Astrocyte (in vitro differentiated cells and primary cell): Measurements from ENCODE around the gene G6PC1. TPM values are rescaled to one million over a fixed set of nuclear protein-coding genes. Genes with fewer than 3 reads are reported as not detected.

Source experiments
- DNase-seq: peaks from one replicate; pipeline ENCODE4 v3.0.0-alpha.2; 2010; ENCODE audit warnings: low read depth
- FAIRE-seq: peaks from 2 replicates; lab custom pipeline; 2011; peaks lifted over from hg19 to GRCh38; lab: Jason Lieb, UNC
- H2AFZ ChIP-seq: 2 replicates; pipeline ENCODE4 v1.6.0; 2012; ENCODE audit warnings: low read depth, low read length, inconsistent platforms
- H3K27ac ChIP-seq: 2 replicates; pipeline ENCODE4 v1.5.1; 2011; ENCODE audit warnings: low read depth, low read length, inconsistent platforms
- H3K27me3 ChIP-seq: 2 replicates; pipeline ENCODE4 v1.6.0; 2011; ENCODE audit warnings: low read length, inconsistent platforms; ENCODE audit not compliant: insufficient read depth
- H3K36me3 ChIP-seq: 2 replicates; pipeline ENCODE4 v1.5.1; 2011; ENCODE audit warnings: low read length, inconsistent platforms; ENCODE audit not compliant: insufficient read depth
- H3K4me1 ChIP-seq: 2 replicates; pipeline ENCODE4 v1.5.1; 2011; ENCODE audit warnings: low read length, inconsistent platforms; ENCODE audit not compliant: insufficient read depth
- H3K4me2 ChIP-seq: 2 replicates; pipeline ENCODE4 v1.6.0; 2012; ENCODE audit warnings: low read length, inconsistent platforms
- H3K4me3 ChIP-seq: 2 replicates; pipeline ENCODE4 v1.5.1; 2011; ENCODE audit warnings: low read depth, mild to moderate bottlenecking, low read length, inconsistent platforms; ENCODE audit not compliant: insufficient read depth
- H3K79me2 ChIP-seq: 2 replicates; pipeline ENCODE4 v1.6.0; 2012; ENCODE audit warnings: mild to moderate bottlenecking, low read length, inconsistent platforms; ENCODE audit not compliant: insufficient read depth
- H3K9ac ChIP-seq: 2 replicates; pipeline ENCODE4 v1.6.0; 2012; ENCODE audit warnings: mild to moderate bottlenecking, low read length, inconsistent platforms
- H3K9me3 ChIP-seq: 2 replicates; pipeline ENCODE4 v1.5.1; 2012; ENCODE audit warnings: low read depth, mild to moderate bottlenecking, low read length, inconsistent platforms; ENCODE audit not compliant: insufficient read depth
- H4K20me1 ChIP-seq: 2 replicates; pipeline ENCODE4 v1.6.0; 2012; ENCODE audit warnings: low read length, inconsistent platforms; ENCODE audit not compliant: insufficient read depth
- H3K27ac Mint-ChIP-seq: one replicate; pipeline ENCODE4 v1.8.0; 2021; ENCODE audit warnings: mild to moderate bottlenecking, mixed read lengths; ENCODE audit not compliant: unreplicated experiment
- H3K27me3 Mint-ChIP-seq: one replicate; pipeline ENCODE4 v1.8.0; 2021; ENCODE audit warnings: low read depth, mixed read lengths; ENCODE audit not compliant: unreplicated experiment
- H3K36me3 Mint-ChIP-seq: one replicate; pipeline ENCODE4 v1.8.0; 2021; ENCODE audit warnings: low read depth, mixed read lengths; ENCODE audit not compliant: unreplicated experiment
- H3K4me1 Mint-ChIP-seq: one replicate; pipeline ENCODE4 v1.8.0; 2021; ENCODE audit warnings: low read depth, mixed read lengths; ENCODE audit not compliant: unreplicated experiment
- H3K4me3 Mint-ChIP-seq: one replicate; pipeline ENCODE4 v1.8.0; 2021; ENCODE audit warnings: mild to moderate bottlenecking, moderate library complexity, mixed read lengths; ENCODE audit not compliant: unreplicated experiment
- H3K9me3 Mint-ChIP-seq: one replicate; pipeline ENCODE4 v1.8.0; 2021; ENCODE audit warnings: mild to moderate bottlenecking, mixed read lengths; ENCODE audit not compliant: unreplicated experiment
- EZH2 ChIP-seq: IDR thresholded peaks from 2 replicates; pipeline ENCODE4 v1.6.1; 2012; ENCODE audit warnings: mild to moderate bottlenecking, low read length, inconsistent platforms; ENCODE audit not compliant: insufficient read depth
- total RNA-seq: library from RNA; stranded (reverse); gene quantifications from 2 replicates; pipeline ENCODE4 v1.2.1, GENCODE V29; 2021
- TF ChIP-seq, protein P1 (sequence below): IDR thresholded peaks from 2 replicates; pipeline ENCODE4 v1.5.1; 2011; ENCODE audit warnings: low read depth, mild to moderate bottlenecking, inconsistent platforms, low read length, moderate library complexity; ENCODE audit not compliant: insufficient read depth

G6PC1 gene
- total RNA-seq, 1 donor from 2014 or later, result not detected

DNA sequence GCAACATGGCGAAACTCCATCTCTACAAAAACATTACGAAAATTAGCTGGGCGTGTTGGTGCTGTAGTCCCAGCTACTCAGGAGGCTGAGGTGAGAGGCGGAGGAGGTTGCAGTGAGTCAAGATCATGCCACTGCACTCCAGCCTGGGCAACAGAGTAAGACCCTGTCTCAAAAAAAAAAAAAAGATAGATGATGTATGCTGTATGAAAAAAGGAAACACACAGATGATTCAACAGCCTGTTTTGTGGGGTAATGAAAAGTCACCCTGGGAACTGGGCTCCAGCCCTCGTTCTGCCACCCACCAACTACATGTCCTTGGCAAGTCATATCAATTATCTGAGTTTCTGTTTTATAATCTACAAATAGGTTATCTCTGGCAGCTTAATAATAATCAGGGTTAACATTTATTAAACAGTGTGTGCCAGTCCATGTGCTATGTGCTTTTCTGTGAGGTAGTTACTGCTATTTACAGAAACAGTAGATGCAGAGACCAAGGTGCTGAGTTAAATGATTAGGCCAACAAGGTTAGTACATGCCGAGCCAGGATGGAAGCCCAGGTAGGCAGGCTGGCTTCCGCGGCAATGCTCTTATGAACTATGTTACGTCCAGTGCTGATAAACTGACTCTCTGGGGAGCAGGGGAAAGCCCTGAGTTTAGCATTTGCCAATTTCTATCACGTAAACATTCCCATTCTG, 1.1 kb downstream of the G6PC1 start:
- no peak overlapping the region for H3K27ac Mint-ChIP-seq
- FAIRE-seq (no peak), DNase-seq (no peak)
- H3K4me1 Mint-ChIP-seq, result no peaks in the 10 kb centered on the region
- Histone ChIP-seq H2AFZ (no peak overlapping the region), H3K4me3 (no peak overlapping the region), H3K27me3 (peaks cover 8% of the 10 kb centered on the region), H3K9me3 (no peaks in the 10 kb centered on the region), H3K79me2 (no peaks in the 10 kb centered on the region), H3K4me2 (no peak overlapping the region), H3K4me1 (no peaks in the 10 kb centered on the region), H3K9ac (no peak overlapping the region), H3K36me3 (no peaks in the 10 kb centered on the region), H3K27ac (no peak overlapping the region), H4K20me1 (no peaks in the 10 kb centered on the region)
- no peaks in the 10 kb centered on the region for H3K36me3 Mint-ChIP-seq
- TF ChIP-seq EZH2, result no peak
- TF ChIP-seq, protein P1, sequence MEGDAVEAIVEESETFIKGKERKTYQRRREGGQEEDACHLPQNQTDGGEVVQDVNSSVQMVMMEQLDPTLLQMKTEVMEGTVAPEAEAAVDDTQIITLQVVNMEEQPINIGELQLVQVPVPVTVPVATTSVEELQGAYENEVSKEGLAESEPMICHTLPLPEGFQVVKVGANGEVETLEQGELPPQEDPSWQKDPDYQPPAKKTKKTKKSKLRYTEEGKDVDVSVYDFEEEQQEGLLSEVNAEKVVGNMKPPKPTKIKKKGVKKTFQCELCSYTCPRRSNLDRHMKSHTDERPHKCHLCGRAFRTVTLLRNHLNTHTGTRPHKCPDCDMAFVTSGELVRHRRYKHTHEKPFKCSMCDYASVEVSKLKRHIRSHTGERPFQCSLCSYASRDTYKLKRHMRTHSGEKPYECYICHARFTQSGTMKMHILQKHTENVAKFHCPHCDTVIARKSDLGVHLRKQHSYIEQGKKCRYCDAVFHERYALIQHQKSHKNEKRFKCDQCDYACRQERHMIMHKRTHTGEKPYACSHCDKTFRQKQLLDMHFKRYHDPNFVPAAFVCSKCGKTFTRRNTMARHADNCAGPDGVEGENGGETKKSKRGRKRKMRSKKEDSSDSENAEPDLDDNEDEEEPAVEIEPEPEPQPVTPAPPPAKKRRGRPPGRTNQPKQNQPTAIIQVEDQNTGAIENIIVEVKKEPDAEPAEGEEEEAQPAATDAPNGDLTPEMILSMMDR, result no peak
- H3K27me3 Mint-ChIP-seq, result peaks cover 17% of the 10 kb centered on the region
- no peaks in the 10 kb centered on the region for H3K9me3 Mint-ChIP-seq
- no peak overlapping the region for H3K4me3 Mint-ChIP-seq

DNA sequence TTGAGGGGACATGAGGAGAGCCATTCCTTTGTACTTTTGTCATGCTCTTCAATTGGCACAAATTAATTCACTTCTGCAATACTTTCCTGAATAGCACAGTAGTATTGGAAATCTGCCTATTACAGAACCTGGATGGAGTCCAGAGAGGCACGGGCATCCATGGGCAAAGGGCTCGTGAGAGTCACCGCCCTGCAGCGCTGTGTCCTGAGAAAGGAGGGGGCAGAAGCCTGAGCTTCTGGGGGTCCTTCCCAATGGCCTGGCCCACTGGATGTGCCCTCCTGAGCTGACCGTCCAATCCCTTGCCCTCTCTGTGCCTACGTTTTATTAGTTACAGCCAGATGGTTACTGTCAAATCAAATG, 3.5 kb downstream of the G6PC1 start:
- Histone ChIP-seq H3K9ac (no peak overlapping the region), H3K4me2 (no peak overlapping the region), H3K36me3 (no peaks in the 10 kb centered on the region), H4K20me1 (no peaks in the 10 kb centered on the region), H3K27me3 (peaks cover 13% of the 10 kb centered on the region), H3K4me3 (no peak overlapping the region), H3K4me1 (peaks cover under 1% of the 10 kb centered on the region), H2AFZ (no peak overlapping the region), H3K79me2 (no peaks in the 10 kb centered on the region), H3K9me3 (no peaks in the 10 kb centered on the region), H3K27ac (no peak overlapping the region)
- no peak overlapping the region for H3K4me3 Mint-ChIP-seq
- H3K36me3 Mint-ChIP-seq, result no peaks in the 10 kb centered on the region
- no peak for TF ChIP-seq EZH2
- TF ChIP-seq, protein P1, result no peak
- H3K27ac Mint-ChIP-seq, result no peak overlapping the region
- peaks cover 3% of the 10 kb centered on the region for H3K4me1 Mint-ChIP-seq
- FAIRE-seq (no peak), DNase-seq (no peak)
- H3K9me3 Mint-ChIP-seq, result no peaks in the 10 kb centered on the region
- peaks cover 20% of the 10 kb centered on the region for H3K27me3 Mint-ChIP-seq

DNA sequence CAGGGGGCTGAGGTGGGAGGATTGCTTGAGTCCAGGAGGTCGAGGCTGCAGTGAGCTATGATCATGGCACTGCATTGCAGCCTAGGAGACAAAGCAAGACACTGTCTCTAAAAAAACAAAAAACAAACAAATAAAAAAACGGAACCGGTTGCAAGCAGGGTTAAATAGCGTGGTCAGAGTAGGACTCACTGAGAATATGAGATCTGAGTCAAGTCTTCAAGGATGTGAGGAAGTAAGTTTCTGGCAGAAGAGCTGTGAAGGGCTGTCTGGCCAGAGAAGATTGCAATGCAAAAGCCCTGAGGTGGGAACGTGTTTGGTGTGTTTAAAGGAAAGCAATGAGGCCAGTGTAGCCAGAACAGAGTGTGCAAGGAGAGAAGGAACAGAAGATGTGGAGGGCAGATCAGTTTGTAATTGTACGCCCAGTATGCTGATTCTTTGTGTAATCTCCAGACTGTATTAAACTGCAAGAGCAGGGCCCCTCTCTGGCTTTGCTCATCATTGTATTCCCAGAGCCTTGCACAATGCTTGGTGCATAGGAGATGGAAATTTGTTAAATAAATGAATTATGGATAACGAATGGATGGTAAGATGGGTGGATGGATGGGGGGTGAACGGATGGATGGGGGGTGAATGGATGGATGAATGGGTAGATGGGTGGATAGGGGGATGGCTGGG, 6.3 kb downstream of the G6PC1 start:
- H3K36me3 ChIP-seq, result no peaks in the 10 kb centered on the region
- peaks cover 7% of the 10 kb centered on the region for H3K4me1 Mint-ChIP-seq
- peaks cover 23% of the 10 kb centered on the region for H3K27me3 ChIP-seq
- H3K9ac ChIP-seq, result no peak overlapping the region
- H2AFZ ChIP-seq, result no peak overlapping the region
- H3K36me3 Mint-ChIP-seq, result no peaks in the 10 kb centered on the region
- peak overlapping the region; percentile 25 for H3K4me3 Mint-ChIP-seq
- no peaks in the 10 kb centered on the region for H3K79me2 ChIP-seq
- H3K27ac ChIP-seq, result no peak overlapping the region
- no peaks in the 10 kb centered on the region for H3K9me3 Mint-ChIP-seq
- peaks cover 5% of the 10 kb centered on the region for H3K4me1 ChIP-seq
- FAIRE-seq, result no peak
- H3K27ac Mint-ChIP-seq, result no peak overlapping the region
- H3K4me2 ChIP-seq, result no peak overlapping the region
- H3K9me3 ChIP-seq, result peaks cover 4% of the 10 kb centered on the region
- peaks cover 32% of the 10 kb centered on the region for H3K27me3 Mint-ChIP-seq
- H4K20me1 ChIP-seq, result no peaks in the 10 kb centered on the region
- TF ChIP-seq EZH2, result no peak
- TF ChIP-seq, protein P1, result no peak
- no peak for DNase-seq
- H3K4me3 ChIP-seq, result no peak overlapping the region
